GM19397 (cell line): Measurements from ENCODE around the gene C20orf144.

ENCODE experiments used
- ATAC-seq: cut with Tn5 transposase; IDR thresholded peaks from one replicate; pipeline ENCODE4 v1.9.1; 2021; ENCODE audit warnings: mild to moderate bottlenecking, moderate library complexity; ENCODE audit not compliant: unreplicated experiment

C20orf144 gene

GRCh38 chr20:33676121-33676520 lies 14.0 kb downstream of the C20orf144 start:
- ATAC-seq = no peak

DNA sequence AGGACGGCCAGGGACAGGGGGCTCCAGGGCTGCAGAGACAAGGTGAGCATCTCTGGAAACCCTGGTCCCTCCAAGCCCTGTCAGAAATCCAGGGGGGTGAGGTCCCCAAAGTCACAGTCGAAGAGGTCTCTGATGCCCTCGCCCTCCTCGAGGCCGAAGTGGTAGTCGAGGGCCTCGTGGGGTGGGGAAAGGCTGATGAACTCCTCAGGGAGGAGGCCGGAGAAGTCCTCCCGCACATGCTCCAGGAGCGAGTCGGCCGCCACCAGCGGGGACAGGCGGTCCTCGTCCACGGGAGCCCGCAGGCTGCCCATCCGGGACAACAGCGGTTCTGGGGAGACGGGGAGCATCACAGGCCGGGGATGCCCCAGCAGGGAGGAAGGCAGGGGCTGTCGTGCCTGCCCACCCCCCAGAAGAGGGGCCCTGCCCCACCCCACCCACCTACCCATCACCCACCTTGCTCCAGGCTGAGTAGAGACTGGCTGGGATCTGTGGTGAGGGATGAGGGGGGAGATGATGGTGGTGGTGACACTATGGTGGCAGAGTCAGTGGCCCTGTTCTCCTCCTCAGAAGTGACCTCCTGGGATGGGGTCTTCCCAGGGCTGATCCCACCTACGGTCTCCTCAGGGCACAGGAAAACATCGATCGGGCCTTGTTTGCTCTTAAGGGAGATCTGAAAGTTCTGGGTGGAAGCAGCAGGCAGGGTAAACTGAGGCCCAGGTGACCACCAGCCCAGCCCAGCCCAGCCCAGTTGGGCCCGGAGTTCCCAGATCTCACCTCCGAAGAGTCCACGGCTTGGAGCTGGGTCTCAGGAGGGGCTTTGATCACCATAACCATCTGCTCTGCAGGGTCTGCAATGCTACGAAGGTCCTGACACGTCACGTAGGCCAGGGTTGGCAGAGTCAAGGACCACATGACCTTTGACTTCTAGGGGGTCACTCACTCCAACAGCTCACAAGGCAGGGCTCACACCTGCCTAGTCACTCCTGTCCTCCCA lies 14.8 kb downstream of the C20orf144 start:
- ATAC-seq = no peak

DNA sequence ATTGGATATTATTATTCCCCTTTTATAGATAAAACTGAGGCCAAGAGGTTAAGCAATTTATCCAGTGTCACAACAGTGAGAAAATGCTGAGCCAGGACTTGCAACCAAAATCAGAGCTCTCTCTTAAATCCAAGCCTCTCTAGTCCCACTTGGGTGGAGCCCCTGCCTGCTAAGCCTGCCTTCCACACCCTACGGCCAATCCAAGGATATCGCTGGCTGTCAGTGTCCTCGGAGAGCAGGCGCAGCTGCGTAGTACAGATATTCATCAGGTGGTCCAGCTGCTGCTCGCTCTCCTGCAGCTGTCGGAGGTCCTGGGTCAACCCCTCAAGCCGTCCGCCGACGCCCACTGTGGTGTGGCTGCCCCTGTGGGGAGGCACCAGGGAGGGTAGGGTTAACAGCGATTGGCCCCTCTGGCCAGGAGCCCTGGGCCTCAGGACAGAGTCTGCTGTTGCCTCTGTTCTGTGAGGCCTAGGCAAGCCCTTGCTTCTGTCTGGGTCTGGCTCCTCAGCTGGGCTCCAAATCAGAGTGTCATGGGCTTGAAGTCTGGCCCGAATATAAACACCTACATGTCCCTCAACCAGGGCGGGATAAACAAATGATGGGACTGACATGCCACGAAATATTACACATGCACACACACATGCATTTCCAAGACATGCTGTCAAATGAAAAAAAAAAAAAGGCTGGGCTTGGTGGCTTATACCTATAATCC lies 16.0 kb downstream of the C20orf144 start:
- no peak for ATAC-seq

- ATAC-seq = peak; percentile 48
These were observed 17.8 kb downstream of the C20orf144 start for GRCh38 chr20:33679758-33680485.

DNA sequence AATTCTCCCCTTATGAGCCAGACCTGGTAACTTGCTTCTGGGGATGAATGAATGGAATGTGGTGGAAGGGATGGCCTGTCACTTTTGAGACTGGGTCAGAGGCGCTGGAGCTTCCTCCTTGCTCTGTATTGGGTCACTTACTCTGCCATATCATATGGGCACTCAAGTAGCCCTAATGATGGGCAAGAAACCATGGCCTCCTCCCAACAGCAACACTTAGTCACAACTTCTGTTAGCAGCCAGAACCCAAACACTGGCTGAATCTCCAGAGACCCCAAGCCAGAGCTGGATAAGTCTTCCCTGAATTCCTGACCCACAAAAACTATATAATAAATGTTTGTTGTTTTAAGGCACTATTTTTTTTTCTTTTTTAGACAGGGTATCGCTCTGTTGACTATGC lies 18.6 kb downstream of the C20orf144 start:
- no peak for ATAC-seq

DNA sequence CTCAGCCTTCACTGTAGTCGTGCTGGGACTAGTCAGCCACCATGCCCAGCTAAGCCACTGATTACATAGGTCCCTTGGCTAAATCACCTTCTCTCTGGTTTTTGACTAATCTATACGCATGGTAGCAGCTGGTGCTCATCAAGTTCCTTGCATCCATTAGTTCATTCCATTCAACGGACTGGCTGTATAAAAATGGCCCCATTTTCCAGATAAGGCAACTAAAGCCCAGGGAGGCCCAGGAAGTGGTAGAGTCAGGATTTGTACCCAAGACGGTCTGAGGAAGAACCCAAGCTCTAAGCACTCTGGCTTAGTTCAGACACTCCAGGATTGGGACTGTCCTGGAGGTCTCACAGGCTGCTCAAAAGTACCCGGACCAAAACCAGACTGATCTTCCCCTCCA lies 19.2 kb downstream of the C20orf144 start:
- no peak for ATAC-seq

GRCh38 chr20:33681728-33682353 lies 19.7 kb downstream of the C20orf144 start:
- ATAC-seq = no peak

DNA sequence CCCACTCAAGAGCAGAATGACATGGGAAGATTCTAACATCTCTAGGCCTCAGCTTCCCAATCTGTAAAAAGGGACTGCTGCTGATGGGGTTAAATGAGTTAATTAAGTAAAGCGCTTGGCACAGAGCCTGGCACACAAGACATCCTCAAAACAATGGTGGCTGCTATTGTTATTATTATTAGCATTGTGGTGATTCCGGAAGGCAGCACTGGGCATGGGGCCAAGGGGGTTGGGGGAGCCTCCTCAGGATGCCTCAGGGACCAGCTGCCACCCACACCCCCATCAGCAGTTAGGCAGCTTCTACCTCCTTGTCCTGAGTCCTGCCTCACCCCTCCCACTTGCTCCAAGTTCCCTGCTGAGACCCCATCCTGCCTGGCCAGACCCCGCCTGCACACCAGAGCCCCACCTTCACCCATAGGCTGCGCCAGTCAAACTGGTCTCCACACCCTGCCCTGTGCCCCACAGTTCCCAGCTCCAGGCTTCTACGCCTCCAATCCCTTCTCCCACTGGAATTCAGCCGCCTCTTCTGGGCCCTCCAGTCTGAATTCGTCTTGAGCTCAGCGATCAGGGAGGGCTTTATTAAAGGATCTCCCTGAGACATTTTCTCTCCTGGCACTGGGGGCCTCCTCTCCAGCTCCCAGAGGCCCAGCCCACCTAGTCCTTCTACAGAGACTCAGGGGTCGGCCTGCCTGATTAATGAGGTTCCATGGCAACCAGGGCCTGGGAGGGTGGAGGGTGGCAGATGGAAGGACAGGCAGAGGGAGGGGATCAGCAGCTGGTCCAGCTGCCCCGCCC lies 22.6 kb downstream of the C20orf144 start:
- no peak for ATAC-seq

DNA sequence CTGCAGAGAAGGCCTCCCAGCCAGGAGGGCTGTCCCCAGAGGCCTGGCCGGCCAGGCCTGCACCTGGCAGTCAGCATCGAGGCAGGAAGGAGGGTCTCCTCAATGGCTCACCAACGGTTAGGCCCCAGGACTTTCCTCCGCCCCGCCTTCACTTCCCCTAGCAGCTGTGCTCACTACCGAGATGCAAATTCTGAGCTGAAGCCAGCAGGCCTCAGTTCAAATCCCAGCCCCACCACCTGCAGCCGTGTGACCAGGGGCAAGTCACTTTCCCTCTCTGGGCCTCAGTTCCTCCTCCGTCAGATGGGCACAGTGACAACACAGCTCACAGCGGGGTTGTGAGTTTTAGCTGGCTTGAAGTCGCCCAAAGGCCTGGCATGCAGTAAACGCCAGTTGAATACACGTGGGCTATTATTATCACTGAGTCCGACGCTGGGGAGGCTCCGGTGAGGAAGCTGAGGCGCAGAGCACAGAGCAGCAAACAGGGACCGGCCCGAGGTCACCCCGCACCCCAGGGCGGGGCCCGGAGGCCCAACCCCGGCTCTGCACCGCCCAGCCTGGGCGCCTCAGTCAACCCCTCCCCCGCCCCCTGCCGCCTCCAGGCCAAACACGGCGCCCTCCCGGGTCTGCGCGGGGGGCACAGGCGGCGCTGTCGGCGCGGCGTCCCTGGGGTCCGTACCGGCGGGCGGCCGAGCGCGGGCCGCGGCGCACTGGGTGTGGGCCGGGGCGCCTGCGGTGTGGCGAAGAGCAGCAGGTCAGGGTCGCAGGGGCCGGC lies 23.4 kb downstream of the C20orf144 start:
- peak; percentile 36 for ATAC-seq

GRCh38 chr20:33686100-33686983 lies 24.2 kb downstream of the C20orf144 start, which contains the start of gene E2F1:
TSS of gene E2F1 (minus strand) at chr20:33686385. CDS start at chr20:33686264, 121 bp downstream.
- ATAC-seq = peak; percentile 86

GRCh38 chr20:33686984-33687366 lies 24.8 kb downstream of the C20orf144 start:
- ATAC-seq = no peak

DNA sequence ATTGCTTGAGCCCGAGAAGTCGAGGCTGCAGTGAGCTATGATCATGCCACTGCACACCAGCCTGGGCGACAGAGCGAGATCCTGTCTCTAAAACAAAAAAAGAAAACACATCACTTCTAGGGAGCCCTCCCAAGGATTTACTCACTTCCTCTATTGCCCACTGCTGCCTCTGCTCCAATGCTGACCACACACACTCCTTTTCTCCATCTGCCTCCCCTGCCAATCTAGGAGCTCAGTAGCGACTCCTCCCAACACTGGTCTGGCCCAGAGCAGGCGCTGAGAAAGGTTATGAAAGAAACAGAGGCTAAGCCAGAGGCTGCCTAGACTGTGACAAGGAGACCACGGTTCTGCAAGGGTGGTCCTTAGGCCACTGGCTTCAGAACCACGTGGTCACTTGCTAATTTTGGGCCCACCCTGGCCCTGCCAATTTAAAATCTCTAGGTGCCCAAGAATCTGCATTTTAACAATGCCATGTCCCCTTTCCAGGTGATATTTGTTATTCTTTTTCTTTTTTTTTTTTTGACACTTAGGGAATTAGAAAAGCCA lies 25.3 kb downstream of the C20orf144 start:
- no peak for ATAC-seq

- ATAC-seq = no peak
These were observed 26.1 kb downstream of the C20orf144 start for GRCh38 chr20:33687993-33688937.

DNA sequence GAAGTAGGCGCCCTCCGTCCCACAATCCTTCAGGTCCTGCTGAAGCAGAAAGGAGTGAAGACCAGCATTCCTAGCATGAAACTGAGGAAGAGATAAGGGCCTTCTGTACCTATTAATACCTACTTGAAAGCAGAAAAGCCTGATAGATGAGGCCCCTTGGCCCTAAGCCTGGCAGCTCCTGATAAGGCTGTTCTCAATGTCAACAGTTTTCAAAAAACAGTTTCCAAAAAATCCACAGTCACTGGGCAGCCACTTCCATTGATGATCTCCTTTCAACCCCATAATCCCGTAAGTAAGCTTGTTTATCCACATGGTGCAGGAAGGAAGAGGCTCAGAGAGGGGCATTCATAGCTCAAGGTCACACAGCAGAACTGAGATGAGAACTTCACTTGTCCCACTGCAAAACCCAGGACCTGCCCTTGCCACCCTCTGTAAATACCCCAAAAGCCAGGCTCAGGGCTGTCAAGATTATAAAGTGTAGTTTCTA lies 26.9 kb downstream of the C20orf144 start:
- ATAC-seq = no peak

- ATAC-seq = no peak
These were observed 27.4 kb downstream of the C20orf144 start for GRCh38 chr20:33689493-33689892.

DNA sequence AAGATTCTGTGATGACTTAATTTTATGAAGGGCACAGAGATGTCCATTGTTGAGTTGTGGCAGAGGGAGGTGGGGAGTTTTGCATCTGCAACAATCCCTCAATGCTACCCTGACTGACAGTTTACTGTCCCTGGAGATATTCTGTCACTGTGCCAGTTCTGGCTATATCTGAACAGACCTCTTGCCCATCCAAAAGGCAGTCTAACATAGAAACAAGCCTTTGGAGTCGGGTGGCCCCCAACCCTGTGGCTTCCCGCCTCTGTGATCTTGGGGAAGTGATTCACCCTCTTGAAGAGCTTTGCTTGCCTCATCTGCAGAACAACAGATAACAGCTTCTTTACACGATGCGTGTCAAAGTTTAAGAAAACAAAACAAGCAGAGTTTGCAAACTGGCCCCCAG lies 27.8 kb downstream of the C20orf144 start:
- ATAC-seq = no peak

GRCh38 chr20:33693289-33693688 lies 31.2 kb downstream of the C20orf144 start:
- ATAC-seq = no peak
